Esophagus mucosa (tissue), 1 donor: Measurements from ENCODE around the gene APBB2. TPM values are rescaled to one million over a fixed set of nuclear protein-coding genes. Genes with fewer than 3 reads are reported as not detected.
"Not testable (repeated sequence)": the region's sequence is repeated elsewhere in the genome, so short reads cannot be mapped to it uniquely, and the experiment has no call there.

Source experiments
- ATAC-seq: fragments of 200-7000 bp; cut with Tn5 transposase; one replicate; pipeline ENCODE4 v1.9.1; 2020
- total RNA-seq: library from RNA; stranded (reverse); gene quantifications from one replicate; pipeline ENCODE4 v1.2.4, GENCODE V29; 2023
- donor health status: DM: yes; HTN: yes; CAD: no.

APBB2 gene
- total RNA-seq, 1 donor from 2014 or later = 13.3 TPM

DNA sequence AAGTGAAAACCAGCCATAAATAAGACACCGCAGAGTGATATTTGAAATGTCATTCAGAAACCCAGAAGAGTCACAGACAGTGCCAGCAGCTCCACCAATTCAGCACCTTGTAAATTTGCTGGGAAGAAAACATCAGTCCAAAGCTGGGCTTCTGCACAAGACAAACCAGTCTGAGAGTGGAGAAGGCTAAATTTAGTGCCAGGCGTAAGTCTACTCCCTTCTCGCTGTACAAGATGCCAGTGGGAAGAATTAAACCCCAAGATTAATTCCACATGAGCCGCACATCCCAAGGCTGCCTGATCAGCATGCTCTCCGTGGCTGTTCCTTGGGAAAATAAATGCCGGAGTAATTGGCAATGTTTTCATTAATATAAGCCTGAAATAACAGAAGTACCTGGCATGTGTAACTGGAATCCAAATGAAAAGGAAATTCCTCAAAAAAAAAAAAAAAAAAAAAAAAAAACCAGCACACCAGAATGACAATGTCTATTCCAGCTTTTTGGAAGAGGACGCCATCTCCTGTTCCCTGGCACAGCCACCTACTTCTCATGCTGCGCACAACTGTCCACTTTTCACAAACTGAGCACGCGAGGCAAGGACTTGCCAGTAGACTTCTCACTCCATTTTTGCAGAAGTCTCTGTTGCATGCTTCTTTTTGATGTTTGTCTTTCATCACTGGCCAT, 369.0 kb downstream of the APBB2 start:
- ATAC-seq = no peak

DNA sequence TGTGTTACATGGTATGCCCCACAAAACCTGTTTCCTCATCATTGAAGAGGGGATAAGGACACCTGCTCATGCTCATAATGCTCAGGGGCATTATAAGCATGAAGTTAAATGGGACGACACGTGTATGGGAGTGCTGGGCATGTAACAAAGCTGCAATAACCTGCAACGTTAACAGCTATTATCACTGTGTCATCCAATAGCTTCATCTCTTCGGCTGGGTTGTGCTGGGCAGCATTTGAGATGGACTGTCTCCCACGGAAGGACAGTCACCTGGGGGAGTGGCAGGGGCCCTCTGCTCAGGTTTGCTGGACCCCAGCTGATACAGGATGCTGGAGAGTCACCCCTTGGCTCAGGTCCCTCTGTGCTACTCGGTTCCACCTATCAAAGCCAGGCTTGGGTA, 370.1 kb downstream of the APBB2 start:
- ATAC-seq = no peak

DNA sequence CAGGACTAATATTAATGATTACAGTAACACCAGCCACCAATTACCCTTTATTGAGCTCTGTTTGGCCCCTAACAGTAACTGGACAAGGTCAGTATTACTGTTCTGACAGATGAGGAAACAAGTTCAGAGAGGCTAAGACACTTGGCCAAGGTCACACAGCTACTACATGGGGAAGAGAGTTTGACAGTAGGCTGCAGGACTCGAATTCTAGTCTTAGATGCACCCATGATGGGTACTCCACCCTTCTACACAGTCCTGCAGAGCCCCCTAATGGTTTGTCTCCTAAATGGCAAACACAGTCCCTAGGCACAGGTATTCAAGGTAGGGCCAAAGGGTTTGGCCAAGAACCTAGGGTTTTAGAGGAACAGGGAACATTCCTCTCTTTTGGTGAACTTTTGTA, 370.6 kb downstream of the APBB2 start:
- ATAC-seq = peak; percentile 56

DNA sequence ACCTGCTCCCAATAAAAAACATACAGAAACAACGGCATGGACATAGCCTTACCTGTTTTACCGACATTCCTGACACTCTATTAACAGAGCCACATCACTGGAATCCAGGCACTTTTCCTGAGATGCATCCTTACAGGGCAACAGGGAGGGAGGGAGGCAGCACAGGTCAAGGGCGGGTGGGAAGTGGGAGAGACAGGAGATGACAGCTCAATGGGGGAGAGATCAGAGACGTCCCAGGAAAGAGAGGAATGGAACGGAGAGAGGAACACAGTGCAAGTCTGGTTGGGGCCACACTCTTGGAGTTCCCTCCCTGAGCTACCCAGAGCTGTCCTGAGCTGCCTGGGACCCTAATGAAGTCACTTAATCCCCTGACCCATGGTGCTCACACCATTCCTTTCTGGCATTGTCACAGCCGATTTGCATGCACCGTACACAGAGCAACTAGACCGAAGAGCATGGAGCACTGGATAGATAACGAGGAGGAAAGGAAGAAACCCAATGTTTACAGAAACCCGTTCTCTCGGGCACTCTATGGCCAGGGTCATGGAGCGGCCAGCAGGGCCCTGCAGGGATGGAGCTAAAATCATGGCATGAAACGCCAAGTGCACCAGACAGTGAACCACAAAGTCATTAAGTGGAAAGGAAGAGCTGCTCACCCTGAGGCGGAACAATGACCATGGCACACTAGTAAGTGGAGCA, 371.5 kb downstream of the APBB2 start:
- ATAC-seq = no peak

DNA sequence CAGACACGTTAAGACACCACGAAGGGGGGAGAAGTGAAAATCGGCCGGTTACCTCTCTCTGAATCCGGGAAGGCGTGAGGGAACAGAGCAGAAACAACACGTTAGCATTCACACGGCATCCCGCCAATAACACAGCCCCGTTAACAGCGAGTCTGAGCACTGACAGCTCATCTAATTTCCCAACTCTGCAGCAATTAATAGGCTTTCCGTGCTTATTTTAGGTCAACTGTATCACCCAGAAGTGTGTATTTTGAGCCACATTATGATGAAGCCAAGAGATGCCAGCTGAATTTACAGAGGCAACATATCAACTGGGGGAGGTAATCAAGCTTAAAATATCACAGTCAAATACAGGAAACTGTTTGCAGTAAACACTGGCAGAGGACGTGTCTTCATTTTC, 372.0 kb downstream of the APBB2 start:
- ATAC-seq = no peak

DNA sequence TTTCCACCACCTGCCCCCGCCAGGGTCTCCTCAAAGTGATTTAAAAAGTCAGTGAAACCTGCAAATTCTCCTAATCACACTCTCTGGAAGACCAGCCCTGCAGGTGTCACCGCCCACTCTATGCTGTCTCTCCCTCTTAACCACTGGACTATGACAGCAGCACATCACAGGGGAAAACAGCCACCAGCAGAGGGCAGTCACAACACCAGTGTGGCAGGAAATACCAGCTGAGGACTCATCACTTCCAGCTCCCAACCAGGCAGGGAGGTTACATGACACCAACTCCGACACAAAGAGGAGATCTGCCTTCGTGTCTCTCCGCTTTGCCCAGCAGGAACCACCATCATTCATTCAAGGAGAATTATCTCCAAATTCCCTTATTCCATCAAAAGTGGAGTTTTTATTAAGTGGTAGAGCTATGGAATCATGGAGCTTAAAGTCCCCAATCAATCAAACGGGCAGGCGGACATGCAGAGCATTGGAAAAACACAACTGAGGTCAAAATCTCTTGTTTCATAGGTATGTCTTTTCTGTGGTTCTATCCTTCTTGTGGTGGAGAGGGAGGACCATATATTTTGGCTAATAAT, 373.3 kb downstream of the APBB2 start:
- peak; percentile 96 for ATAC-seq

DNA sequence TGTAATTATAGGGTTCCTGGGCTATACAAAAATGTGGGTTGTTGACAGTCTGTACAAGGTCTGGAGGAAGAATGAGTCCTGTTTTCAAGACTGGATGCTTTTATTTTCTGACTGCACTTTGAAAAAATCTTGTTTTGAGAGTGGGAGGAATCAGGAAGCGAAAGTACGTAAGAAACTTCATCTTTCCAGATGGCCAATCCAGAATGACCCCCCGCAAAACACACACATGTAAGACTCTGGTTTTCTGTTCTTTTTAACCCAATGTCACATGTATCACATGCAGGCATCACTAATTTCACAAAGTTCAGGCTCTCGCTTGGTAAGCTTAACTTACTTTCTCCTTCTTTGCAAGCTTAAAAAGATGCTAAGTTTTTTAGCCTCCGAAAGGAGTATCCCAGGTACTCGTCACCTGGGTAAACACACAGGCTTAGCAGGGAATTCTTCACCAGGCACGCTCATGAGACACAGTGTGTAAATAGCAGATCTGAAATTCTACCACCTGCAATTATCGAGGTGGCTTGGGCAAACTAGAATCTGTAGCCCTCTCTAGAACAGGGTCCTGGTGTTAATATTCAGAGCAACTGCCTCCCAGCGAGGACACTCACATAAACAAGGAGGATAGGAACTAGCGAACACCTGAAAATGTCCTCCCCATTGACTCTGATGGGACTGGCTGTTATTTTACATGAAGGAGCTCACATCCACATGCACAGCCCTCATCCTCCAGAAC, 373.9 kb downstream of the APBB2 start:
- ATAC-seq = no peak

DNA sequence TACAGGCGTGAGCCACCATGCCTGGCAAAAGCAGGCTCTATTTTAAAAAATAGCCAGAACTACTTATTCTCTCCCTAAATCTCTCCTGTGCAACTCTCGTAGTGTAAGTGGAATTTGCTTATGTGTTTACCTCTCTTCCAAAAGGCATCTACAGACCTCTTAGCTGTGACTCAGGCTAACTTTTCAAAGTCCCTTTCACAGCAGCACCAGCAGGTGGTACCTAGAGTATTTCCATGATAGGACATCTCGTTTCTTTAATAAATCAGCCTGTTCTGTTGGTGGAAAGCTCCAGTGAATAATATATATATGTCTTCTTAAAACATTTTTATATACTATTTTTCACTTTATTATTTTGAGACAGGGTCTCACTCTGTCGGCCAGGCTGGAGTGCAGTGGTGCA, 375.6 kb downstream of the APBB2 start:
- no peak for ATAC-seq

DNA sequence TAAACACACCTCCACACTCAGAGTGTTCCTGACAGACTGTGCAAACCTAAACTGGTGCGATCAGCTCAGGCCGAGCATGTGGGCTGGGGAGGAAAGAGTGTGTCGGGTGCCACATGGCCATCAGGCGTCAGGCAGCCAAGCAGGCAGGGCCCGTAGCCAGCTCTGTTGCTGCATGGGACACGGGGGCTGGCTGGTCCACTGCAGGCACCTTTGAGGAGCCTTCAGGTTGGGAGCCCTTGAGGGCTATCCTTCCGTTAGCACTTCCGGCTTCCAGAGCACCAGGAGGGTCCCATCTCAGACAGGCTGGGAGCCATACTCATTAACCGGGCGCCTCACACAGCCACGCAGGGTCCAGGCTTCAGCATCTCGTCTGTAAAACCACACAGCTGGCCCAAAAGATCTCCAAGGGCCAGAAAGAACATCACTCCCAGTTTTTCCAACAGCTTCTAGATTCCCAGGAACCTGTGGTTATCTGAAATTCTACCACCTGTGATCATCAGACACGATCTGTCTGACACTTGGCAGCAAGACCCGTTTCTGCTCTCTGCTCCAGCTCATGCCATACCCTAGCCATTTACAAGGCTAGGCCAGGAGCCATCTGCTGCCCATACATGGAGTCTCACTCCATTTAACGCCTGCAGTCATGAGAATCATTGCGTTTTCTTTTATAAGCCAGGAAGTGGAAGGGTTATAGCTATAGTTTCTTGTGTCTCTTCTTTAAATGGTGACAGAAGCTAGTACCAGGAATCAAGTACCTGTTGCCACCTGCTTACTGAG, 377.1 kb downstream of the APBB2 start:
- ATAC-seq = no peak

DNA sequence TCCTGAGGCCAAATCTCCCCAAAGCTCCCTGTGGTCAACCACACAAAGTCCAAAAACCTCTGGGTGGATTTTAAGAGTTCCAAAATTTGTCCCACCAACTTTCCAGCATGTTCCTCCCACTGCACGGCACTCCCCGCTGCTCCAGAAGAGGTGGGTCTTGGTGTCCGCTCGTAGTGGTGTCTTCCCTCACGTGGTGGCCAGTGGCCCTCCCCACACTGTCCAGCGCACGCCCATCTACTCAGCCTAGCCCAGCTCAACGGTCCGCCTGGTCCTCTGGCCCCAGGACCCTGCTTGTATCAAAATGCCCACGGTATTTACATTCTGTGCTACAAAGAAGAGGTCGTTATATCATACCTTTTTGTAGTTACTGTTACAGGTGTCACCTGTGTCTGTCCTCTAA, 381.1 kb downstream of the APBB2 start:
- no peak for ATAC-seq

DNA sequence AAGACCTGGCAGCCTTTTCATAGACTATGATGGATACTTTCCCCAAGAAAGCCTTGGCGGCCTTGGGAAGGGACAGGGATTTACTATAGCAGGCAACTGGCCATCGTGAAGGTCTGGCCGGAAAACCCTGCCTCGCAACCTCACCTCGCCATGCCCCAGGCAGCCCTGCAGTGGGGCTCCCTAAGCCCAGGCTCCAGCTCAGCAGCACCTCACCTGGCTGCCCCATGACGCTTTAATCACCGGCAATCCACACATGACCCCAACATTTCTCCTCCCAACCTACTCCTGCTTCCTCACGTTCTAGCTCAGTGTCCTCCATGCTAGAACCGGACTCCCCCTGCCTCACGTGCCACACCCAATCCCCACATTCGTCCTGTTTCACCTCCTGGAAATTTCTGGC, 382.2 kb downstream of the APBB2 start:
- no peak for ATAC-seq

DNA sequence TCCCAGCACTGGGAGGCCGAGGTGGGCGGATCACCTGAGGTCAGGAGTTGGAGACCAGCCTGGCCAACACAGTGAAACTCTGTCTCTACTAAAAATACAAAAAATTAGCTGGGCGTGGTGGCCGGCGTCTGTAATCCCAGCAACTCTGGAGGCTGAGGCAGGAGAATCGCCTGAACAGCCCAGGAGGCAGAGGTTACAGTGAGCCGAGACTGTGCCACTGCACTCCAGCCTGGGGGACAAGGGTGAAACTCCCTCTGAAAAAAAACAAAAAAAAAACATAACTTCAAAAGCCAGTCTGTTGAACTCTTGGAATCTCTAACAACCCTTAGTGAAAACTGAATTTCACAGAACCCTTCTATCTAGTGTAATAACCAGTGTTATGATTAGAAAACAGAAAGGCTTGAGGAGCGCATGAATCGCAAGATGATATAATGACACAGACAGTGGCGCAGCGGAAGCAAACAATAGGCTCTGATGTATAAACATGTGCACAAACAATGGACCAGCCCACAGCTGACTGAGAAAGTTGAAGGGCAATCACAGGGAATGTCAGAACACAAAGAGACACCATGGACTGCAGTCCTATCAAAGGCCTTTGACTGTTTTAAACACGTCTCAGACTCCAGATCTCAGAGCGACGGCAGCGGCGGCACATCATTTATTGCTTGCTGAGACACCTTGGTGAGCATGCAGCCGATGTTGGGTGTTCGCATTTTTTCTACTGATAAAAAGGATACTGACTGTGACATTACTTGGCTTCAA, 383.0 kb downstream of the APBB2 start:
- ATAC-seq = no peak

DNA sequence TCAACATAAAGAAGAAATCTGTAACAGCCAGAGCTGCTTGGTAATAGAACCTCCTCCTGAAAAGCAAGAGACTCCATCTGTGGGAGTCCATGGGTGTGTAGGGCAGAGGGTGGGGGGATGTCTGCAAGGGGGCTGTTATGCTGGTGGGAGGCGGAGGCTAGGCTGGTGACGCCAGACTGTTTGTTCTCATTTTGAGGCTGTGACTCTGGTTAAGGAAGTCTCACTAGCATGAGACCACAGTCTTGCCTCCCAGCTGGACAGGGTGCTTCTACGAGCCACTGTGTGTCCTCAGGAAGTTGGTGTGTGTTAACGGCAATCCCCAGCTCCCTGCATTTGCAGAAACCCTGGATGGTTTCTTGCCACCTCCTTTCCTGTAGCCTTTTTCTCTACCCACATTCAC, 384.8 kb downstream of the APBB2 start:
- ATAC-seq = no peak

DNA sequence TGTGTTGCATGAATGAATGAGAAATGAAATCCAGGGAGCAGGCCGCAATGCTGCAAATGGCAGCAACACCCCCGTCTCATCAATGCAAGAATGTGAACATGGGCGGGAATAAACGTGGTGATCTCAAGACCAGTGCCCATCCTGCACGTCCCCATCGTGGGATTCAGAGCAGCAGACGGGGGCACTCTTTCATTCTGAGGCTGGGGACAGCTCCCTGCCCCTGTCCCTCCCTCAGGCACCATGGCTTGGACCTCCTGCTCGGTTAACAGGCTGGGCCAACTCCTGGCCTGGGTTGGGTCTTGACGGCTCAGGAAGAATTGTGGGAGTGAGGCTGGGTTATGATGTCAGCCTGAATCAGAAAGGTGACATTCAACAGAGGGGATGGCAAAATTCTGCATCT, 385.7 kb downstream of the APBB2 start:
- no peak for ATAC-seq

DNA sequence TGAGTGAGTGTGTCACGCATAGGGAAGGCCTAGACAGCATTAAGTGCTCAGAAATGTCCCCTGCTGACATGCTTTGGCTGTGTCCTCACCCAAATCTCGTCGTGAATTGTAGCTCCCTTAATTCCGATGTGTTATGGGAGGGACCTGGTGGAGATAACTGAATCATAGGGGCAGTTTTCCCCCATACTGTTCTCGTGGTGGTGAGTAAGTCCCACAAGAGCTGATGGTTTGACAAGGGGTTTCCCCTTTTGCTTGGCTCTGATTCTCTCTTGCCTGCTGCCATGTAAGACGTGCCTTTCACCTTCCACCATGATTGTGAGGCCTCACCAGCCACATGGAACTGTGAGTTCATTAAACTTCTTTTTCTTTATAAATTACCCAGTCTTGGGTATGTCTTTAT, 386.6 kb downstream of the APBB2 start:
- ATAC-seq = no peak

DNA sequence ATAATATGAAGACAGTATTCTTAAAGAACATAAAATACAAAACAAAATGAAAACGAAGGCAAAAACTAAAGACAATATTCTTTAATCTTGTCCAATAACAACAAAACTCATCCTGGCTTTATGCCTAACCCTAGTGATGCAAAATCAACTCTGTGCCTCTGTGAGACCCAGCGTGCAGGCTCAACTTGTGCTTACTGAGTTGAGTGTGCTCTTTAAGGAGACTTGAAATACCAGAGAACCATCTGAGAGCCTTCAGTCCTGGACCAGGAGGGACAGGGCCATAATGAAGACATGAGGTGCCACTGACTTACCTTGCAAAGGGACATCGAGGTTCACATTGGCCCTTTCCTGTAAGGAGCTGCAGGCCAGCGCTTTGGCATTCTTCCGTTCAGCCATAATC, 387.5 kb downstream of the APBB2 start:
- no peak for ATAC-seq

DNA sequence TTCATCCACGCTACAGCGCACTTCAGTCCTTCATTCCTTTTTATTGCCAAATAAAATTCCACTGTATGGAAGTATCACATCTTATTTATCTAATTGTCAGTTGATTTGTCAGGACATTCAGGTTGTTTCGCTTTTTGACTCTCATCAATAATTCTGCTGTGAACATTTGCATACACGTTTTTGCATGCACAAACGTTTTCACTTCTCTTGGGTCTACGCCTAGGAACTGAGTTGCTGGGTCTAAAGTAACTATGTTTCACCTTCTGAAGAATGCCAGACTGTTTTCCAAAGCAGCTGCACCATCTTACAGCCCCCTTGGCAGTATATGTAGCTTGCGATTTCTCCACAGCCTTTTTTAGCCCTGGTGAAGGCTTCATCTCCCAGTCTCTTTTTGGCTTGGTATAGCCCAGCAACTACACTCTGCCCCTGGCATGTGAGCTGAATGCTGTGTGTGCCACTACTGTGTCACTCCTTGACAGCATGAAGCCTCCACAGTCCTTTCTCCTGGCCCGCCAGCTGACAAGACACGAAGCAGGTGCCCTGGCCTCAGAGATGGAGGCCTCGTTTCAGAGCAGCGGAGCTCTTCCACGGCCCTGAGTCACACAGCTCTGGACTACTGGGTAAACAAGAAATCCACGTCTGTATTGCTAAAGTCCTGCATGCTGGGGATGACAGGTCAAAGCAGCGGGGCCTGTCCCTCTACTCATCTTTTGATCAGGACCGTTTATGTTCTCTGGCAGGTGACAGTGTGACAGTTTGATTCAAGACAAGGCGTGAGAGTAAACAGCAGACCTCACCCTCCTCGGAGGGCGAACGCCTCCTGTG, 389.1 kb downstream of the APBB2 start:
- no peak for ATAC-seq

DNA sequence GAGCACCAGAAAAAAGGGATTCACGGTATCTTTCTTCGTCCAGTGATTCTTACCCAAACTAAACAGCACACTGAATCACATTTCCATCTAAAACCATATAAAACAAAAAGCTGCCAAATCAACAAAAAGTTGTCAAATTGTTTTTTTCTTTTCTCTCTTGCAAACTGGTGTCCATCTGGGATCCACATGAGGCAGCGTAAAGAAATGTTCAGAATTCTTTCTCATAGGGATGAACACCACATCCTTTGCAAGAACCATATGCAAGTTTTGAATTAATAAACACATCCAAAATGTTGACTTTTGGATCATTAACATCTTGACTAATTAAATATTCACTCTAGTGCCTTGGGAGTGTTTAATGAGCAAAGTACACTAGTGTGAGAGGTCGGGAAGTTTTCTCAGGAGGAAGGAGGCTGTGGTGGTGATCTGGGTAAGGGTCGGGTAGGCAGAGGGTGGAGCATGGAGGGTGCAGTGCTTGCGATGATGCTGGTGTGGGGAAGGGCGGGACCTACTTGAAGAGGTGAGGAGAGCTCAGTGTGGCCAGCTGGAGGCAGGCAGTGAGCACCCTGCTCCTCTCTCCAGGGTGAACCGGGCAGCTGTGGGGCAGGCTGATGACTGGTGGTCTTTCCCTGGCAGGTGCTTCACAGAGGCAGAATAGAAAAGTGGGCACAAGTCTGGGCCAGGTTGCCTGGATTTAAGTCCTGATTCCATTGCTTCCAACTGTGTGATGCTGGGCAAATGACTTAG, 391.7 kb downstream of the APBB2 start:
- peak; percentile 11 for ATAC-seq

DNA sequence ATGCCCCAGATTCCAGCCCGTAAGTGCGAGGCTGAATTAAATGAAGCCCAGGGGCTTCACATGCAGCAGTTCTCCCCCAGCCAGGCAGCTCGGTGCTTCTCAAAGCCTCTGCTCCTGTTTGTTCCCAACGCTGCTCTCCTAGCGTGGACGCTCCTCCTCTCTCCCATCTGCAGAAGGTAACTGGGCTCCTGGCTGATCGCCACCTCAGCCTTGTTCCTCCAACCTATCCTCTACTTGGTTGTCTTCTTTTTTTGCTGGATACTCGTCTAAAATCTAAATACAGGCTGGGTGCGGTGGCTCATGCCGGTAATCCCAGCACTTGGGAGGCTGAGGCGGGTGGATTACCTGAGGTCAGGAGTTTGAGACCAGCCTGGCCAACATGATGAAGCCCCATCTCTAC, 394.2 kb downstream of the APBB2 start:
- no peak for ATAC-seq

DNA sequence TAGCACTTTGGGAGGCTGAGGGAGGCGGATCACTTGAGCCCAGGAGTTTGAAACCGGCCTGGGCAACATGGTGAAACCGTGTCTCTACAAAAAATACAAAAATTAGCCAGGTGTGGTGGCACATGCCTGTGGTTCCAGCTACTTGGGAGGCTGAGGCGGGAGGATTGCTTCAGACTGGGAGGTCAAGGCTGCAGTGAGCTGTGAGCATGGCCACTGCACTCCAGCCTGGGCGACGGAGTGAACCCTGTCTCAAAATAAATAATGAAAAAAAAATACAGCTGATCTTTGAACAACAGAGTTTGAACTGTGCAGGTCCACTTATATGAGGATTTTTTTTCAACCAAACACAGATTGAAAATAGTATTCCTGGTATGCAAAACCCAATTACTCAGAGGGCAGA, 397.2 kb downstream of the APBB2 start:
- not testable (repeated sequence) for ATAC-seq
